Kidney (tissue), 14 donors: ENCODE measurements around the gene KLK3. TPM values are rescaled to one million over a fixed set of nuclear protein-coding genes. Genes with fewer than 3 reads are reported as not detected.

Experiments
- DNase-seq, 5 donors: peaks; one replicate each; pipeline ENCODE4 v3.0.0-alpha.2; 2013 to 2020
- FAIRE-seq: peaks from 2 replicates; lab custom pipeline; 2012; peaks lifted over from hg19 to GRCh38; lab: Jason Lieb, UNC
- H3K27ac ChIP-seq, 2 donors: one replicate each; pipeline ENCODE4 v1.7.0; 2013; ENCODE audit warnings: low read depth in 2 of 2, low read length in 2 of 2, inconsistent platforms in 1 of 2
- H3K27me3 ChIP-seq: one replicate; pipeline ENCODE4 v1.7.1; 2013; ENCODE audit warnings: low read length, inconsistent platforms; ENCODE audit not compliant: control insufficient read depth, insufficient read depth
- H3K36me3 ChIP-seq, 3 donors: one replicate each; pipeline versions ENCODE4 v1.7.0 to v1.7.1; 2013; ENCODE audit warnings: low read length in 3 of 3, control low read depth in 1 of 3, inconsistent platforms in 1 of 3; ENCODE audit not compliant: insufficient read depth in 3 of 3, control insufficient read depth in 2 of 3
- H3K4me1 ChIP-seq, 3 donors: one replicate each; pipeline versions ENCODE4 v1.7.0 to v1.7.1; 2013; ENCODE audit warnings: low read length in 3 of 3, inconsistent platforms in 1 of 3, low read depth in 1 of 3; ENCODE audit not compliant: control insufficient read depth in 2 of 3, insufficient read depth in 2 of 3
- H3K4me3 ChIP-seq, 3 donors: one replicate each; pipeline versions ENCODE4 v1.7.0 to v1.8.1; 2013; ENCODE audit warnings: low read length in 3 of 3, control low read depth in 1 of 3, inconsistent platforms in 1 of 3
- H3K9ac ChIP-seq, 3 donors: one replicate each; pipeline versions ENCODE4 v1.7.0 to v1.7.1; 2013; ENCODE audit warnings: low read length in 3 of 3, control low read depth in 1 of 3, inconsistent platforms in 1 of 3
- H3K9me3 ChIP-seq, 3 donors: one replicate each; pipeline versions ENCODE4 v1.7.0 to v1.7.1; 2013; ENCODE audit warnings: low read length in 3 of 3, control low read depth in 1 of 3, inconsistent platforms in 1 of 3; ENCODE audit not compliant: control insufficient read depth in 2 of 3, insufficient read depth in 1 of 3
- CTCF ChIP-seq: IDR thresholded peaks from 3 replicates; pipeline ENCODE4 v1.5.1; 2012; ENCODE audit warnings: mild to moderate bottlenecking, moderate library complexity, borderline replicate concordance; ENCODE audit not compliant: insufficient read depth; ENCODE audit errors: extremely low read depth
- intact Hi-C: fragments of 100-400 bp; cut with DNase I; formaldehyde crosslinking; loops from one replicate; pipeline ENCODE4 v1.11.1; 2022
- polyA plus RNA-seq: library from polyadenylated mRNA; stranded (reverse); fragments of 350-450 nt; fragmentation: Illumina TruSeq; extraction: RNeasy Lipid Tissue Mini Kit (QIAGEN cat#74804); gene quantifications from one replicate; pipeline ENCODE4 v1.2.3, GENCODE V29; 2014; ENCODE audit warnings: low read depth, low replicate concordance; ENCODE audit not compliant: insufficient read depth
- total RNA-seq: library from RNA; stranded (reverse); fragmentation: NEBNext Ultra II Directional; extraction: Animal tissue kit (Norgen Biotek cat#: 25700); gene quantifications from one replicate; pipeline ENCODE4 v1.2.1, GENCODE V29; 2021
- donor health status: control.
- donor health status: control.
- donor health status: control.
- donor health status: control.
- donor health status: control.
- donor health status: DM: yes; HTN: yes; CAD: no.
- donor health status: Normal renal cell carcinoma (clear cell type).

The KLK3 gene
- total and polyA plus RNA-seq, 2 donors from 2014 or later, result 1.6 TPM; not detected in 1

- Histone ChIP-seq H3K9ac (no peak overlapping the region), H3K4me1 (no peaks in the 10 kb centered on the region), H3K27ac (no peak overlapping the region), H3K4me3 (no peak overlapping the region), H3K9me3 (no peaks in the 10 kb centered on the region), H3K36me3 (no peaks in the 10 kb centered on the region), H3K27me3 (no peaks in the 10 kb centered on the region)
- FAIRE-seq (no peak), DNase-seq (no peak)
- TF ChIP-seq CTCF, result no peak
- intact Hi-C loops, result no loop called here
Observed at GRCh38 chr19:50880241-50880640, 25.5 kb downstream of the KLK3 start.

- DNase-seq (no peak), FAIRE-seq (no peak)
- no peaks in the 10 kb centered on the region for H3K27me3 ChIP-seq
- H3K4me3 ChIP-seq, result no peak overlapping the region
- no peaks in the 10 kb centered on the region for H3K4me1 ChIP-seq
- no peak overlapping the region for H3K9ac ChIP-seq
- no peak overlapping the region for H3K27ac ChIP-seq
- H3K36me3 ChIP-seq, result no peaks in the 10 kb centered on the region
- H3K9me3 ChIP-seq, result no peaks in the 10 kb centered on the region
- intact Hi-C loops, result no loop called here
- no peak for TF ChIP-seq CTCF
Observed at GRCh38 chr19:50882188-50882587, 27.5 kb downstream of the KLK3 start.

- Histone ChIP-seq H3K9me3 (peaks cover 0 to 4% (median 0%) of the 10 kb centered on the region in 3 donors), H3K4me3 (no peak overlapping the region), H3K36me3 (no peaks in the 10 kb centered on the region), H3K27me3 (no peaks in the 10 kb centered on the region), H3K4me1 (no peaks in the 10 kb centered on the region), H3K27ac (no peak overlapping the region), H3K9ac (no peak overlapping the region)
- intact Hi-C loops, result no loop called here
- no peak for TF ChIP-seq CTCF
- DNase-seq (no peak), FAIRE-seq (no peak)
Observed at GRCh38 chr19:50889638-50890037, 34.9 kb downstream of the KLK3 start.

GRCh38 chr19:50890422-50891252 lies 35.9 kb downstream of the KLK3 start:
- DNase-seq, result no peak
- no peaks in the 10 kb centered on the region for H3K27me3 ChIP-seq
- H3K36me3 ChIP-seq, result no peaks in the 10 kb centered on the region
- no peak for TF ChIP-seq CTCF
- H3K9me3 ChIP-seq, result peaks cover 0 to 4% (median 0%) of the 10 kb centered on the region in 3 donors
- no peak overlapping the region for H3K9ac ChIP-seq
- FAIRE-seq, result no peak
- intact Hi-C loops, result no loop called here
- H3K27ac ChIP-seq, result no peak overlapping the region
- H3K4me3 ChIP-seq, result no peak overlapping the region
- no peaks in the 10 kb centered on the region for H3K4me1 ChIP-seq
